Stimulated activated CD4-positive, alpha-beta T cell treated with anti-CD3 and anti-CD28 coated beads, Interleukin-4, amount 100 ng/mL, for 4 hours (primary cell): ENCODE data around the gene BTF3L4.
"Not testable (repeated sequence)": the region's sequence is repeated elsewhere in the genome, so short reads cannot be mapped to it uniquely, and the experiment has no call there.

Source experiments
- DNase-seq, 2 experiments: peaks; one replicate each; pipeline ENCODE4 v3.0.0-alpha.2; 2020

BTF3L4 gene

DNA sequence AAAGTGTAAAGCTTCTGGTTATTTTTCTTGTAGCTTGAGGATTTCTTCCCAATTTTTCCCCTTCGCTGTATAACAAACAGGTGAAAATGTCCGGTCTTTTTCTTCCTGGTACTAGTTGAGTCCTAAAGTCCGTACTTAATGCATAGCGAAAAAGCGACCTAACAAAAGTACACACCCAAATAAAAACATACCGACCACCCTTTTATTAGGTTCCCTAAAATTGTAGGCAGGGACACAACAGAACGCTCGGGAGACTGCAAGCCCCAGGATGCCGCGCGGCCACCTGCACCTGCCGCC lies 281 bp upstream of the BTF3L4 start:
- DNase-seq: no peak

GRCh38 chr1:52056937-52057231 lies 789 bp downstream of the BTF3L4 start:
- DNase-seq: no peak

DNA sequence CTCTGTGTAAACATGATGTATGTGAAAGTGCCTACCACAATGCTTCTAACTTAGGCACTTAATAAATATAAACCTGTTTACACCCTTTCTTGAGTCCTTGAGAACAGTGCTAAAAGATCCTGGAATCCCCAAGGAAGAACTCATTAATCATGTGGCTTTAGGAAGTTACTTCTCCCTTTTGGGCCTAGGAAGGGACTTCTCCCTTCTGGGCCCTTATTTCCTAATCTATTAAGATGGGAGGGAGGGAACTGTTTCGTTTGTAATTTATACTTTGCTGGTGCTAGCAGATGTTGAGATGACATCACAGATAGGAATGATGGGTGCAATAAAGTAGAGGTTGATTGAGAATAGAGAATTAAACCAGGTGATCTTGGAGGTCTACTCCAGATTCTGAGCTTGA lies 1.2 kb downstream of the BTF3L4 start:
- no peak for DNase-seq

- DNase-seq: no peak
Observed at GRCh38 chr1:52057876-52058415, 1.9 kb downstream of the BTF3L4 start.

DNA sequence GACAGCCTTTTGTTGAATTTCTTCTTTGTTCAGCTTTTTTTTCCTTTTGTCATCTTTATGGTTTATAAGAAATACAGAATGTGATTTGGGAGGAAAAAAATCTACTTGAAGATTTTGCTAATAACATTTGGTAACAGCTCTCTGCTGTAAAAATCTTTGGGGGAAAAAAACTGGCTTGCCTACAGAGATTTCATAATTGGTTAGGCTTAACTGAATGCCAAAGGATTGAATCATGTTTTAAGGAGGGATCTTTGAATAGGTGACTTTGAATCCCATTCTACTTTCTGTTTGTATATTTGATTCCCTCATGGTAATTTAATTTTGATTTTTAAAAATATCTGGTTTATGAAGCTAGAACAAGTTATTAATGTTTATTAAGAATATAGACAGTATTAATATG lies 3.2 kb downstream of the BTF3L4 start:
- DNase-seq: no peak

GRCh38 chr1:52059888-52060287 lies 3.8 kb downstream of the BTF3L4 start:
- DNase-seq: no peak

DNA sequence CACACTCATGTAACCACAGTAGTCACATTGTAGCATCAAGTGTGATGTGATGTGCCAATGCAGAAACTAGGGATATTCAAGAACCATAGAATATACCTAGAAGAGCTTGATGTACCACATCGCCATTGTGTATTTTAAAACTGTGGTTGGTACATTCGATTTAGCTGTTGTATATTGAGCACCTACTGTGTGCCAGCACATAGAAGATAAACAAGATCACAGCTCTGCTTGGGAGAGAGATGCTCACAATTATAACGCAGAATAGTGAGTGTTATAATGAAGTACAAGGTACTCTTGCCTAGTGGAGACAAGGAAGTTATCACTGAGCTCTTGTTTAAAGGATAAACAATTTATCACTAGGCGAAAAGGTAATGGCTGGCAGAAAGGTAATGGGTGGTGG lies 4.7 kb downstream of the BTF3L4 start:
- DNase-seq: no peak

GRCh38 chr1:52063192-52063591 lies 7.1 kb downstream of the BTF3L4 start:
- no peak for DNase-seq

DNA sequence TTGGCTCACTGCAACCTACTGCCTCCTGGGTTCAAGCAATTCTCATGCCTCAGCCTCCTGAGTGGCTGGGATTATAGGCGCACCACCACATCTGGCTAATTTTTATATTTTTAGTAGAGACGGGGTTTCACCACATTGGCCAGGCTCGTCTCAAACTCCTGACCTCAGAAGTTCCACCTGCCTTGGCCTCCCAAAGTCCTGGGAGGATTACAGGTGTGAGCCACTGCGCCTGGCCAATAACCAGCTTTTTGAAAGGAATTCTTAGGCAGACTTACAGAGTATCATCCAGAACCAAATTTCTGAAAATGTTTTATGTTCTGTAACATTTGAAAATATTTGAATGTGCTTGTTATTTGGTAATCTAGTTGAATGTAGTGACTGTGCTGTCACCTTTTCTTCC lies 14.6 kb downstream of the BTF3L4 start:
- DNase-seq: no peak

DNA sequence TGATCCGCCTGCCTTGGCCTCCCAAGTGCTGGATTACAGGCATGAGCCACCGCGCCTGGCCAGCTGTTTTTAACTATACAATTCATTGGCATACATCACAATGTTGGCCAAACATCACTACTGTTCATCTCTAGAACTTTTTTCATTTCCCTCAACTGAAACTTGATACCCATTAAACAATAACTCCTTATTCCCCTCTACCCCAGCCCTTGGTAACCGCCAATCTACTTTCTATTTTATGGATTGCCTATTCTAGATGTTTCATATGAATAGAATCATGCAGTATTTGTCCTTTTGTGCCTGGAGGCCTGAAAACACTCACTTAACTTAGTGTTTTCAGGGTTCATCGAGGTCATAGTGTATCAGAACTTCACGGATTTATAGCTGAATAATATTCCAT lies 16.2 kb downstream of the BTF3L4 start:
- no peak for DNase-seq

DNA sequence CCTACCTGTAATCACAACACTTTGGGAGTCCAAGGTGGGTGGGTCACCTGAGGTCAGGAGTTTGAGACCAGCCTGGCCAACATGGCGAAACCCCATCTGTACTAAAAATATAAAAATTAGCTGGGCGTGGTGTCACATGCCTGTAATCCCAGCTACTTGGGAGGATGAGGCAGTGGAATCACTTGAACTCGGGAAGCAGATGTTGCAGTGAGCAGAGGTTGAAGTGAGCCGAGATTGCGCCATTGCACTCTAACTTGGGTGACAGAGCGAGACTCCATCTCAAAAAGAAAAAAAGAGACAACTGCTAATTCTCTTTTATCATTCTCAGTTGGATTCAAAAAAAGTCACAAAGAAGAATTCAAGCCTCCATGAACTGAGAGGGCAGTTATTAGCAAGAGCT lies 21.2 kb downstream of the BTF3L4 start:
- not testable (repeated sequence) for DNase-seq

- DNase-seq: no peak
Observed at GRCh38 chr1:52080014-52080415, 23.9 kb downstream of the BTF3L4 start.

GRCh38 chr1:52087892-52088291 lies 31.8 kb downstream of the BTF3L4 start:
- DNase-seq: not testable (repeated sequence)

GRCh38 chr1:52094300-52094699 lies 38.2 kb downstream of the BTF3L4 start:
- not testable (repeated sequence) for DNase-seq

DNA sequence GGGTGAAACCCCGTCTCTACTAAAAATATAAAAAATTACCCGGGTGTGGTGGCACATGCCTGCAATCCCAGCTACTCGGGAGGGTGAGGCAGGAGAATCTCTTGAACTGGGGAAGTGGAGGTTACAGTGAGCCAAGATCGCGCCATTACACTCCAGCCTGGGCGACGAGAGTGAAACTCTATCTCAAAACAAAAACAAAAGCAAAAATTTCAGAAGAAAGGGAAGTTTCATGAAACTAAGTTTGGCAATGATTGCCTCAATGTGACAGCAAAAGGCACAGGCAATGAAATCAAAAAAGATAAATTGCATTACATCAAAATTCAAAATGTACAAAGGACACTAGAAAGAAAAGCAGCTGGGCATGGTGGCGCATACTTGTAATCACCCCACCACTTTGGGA lies 40.1 kb downstream of the BTF3L4 start:
- no peak for DNase-seq

DNA sequence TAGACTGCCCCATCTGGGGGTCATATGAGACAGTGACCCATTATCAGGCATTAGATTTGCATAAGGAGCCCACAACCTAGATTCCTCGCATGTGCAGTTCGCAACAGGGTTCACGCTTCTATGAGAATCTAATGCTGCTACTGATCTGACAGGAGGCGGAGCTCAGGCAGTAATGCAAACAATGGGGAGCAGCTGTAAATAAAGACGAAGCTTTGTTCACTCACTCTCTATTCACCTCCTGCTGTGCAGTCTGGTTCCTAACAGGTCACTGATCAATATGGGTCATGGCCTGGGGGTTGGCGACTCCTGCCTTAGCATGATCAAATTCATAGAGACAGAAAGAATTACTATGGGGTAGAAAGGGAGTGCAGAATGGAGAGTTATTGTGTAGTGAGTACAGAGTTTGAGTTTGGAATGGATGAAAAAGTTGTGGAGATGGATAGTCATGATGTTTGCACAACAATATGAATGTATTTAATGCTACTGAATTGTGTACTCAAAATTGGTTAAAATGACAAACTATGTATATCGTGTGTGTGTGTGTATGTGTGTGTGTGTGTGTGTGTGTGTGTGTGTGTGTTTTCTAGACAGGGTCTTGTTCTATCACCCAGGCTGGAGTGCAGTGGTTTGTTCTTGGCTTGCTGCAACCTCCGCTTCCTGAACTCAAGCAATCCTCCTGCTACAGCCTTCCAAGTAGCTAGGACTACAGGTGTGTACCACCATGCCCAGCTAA lies 42.2 kb downstream of the BTF3L4 start:
- no peak for DNase-seq

- no peak for DNase-seq
Observed at GRCh38 chr1:52102336-52103013, 46.4 kb downstream of the BTF3L4 start.

GRCh38 chr1:52111492-52111891 lies 55.4 kb downstream of the BTF3L4 start:
- no peak for DNase-seq

DNA sequence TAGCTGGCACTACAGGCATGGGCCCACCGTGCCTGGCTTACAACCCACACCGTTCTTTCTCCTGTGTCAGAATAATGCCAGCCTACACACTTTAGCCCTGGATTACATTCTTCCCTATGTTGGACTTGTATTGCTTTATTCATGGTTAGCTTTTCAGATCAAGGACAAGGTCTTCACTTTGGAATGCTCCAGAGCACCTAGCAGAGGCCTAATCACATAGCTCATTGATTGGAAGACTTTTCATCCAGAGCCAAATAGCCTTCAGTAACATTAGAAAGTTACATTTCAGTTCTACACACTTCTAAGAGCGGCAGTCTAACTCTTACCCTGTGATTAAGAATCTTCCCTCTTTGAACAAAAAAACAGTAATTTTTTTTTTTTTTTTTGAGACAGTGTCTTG lies 56.4 kb downstream of the BTF3L4 start:
- DNase-seq: no peak

DNA sequence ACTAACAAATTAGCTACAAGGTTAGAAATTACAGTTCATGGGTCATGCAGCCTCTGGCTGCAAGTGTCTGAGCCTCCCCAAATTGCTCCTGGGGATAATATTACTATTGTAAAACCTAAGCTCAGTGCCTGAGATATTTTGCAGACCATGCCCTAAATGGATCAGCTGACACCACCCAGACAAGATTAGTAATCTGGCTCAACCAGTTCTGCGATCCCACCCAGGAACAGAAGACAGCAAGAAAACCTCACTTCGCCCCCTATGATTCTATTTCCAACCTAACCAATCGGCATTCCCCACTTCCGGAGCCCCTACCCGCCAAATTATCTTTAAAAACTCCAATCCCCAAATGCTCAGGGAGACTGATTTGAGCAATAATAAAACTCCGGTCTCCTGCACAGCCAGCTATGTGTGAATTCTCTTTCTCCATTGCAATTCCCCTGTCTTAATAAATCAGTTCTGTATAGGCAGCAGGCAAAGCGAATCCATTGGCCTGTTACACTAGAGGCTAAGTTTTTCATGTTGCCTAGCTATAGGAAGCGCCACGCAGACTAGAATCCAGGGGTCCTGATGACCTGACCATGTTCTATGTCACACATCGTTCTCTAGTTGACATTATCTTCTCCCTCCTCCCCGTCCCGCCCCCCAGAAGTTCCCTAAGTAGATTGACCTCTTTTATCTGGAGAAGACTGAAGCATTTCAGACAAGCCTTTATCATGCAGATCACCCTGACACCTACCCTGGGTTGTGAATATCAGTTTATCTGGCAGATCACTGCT lies 63.4 kb downstream of the BTF3L4 start:
- DNase-seq: no peak

- DNase-seq: no peak
Observed at GRCh38 chr1:52122384-52122783, 66.3 kb downstream of the BTF3L4 start.

- no peak for DNase-seq
Observed at GRCh38 chr1:52123622-52124021, 67.5 kb downstream of the BTF3L4 start.

DNA sequence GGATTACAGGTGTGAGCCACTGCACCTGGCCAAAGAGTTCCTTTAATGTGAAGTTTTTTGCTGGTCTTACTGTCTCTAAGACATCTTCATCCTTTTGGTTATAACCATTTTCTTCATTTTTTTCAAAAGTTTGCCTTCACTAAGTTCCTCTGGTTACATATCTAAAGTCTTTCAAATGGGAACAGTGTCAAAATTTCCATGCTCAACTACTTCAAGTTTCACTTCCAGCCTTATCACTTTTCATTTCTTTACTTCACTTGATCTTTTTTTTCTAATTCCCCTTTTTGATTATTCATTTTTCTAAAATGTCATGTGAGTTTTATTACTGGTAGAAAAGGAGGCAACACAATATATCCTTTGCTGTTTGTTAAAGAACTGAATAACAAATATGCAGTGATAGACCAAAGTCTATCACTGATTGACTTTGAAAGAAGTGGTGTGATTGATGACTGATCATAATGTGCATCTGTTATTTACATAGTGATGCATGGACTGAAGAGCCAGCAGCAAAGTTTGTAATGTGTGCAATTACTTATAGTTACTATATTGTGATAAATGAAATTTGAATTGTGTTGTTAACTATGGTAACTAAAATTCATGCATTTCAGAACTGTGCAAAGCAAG lies 69.8 kb downstream of the BTF3L4 start:
- DNase-seq: no peak
